ENCODE measurements around the gene KIF14. TPM values are rescaled to one million over a fixed set of nuclear protein-coding genes. Genes with fewer than 3 reads are reported as not detected.

The KIF14 gene
- total RNA-seq, 1 donor from 2014 or later, result 2.0 TPM

- Histone ChIP-seq H3K4me3 (ENCODE audit: low read depth, low read length) (no peak overlapping the region), H3K27me3 (ENCODE audit: control insufficient read depth, insufficient read depth, low read length) (no peaks in the 10 kb centered on the region), H3K36me3 (ENCODE audit: control insufficient read depth, insufficient read depth, low read length) (no peaks in the 10 kb centered on the region)
- DNase-seq (ENCODE audit: low read depth), result no peak
- TF ChIP-seq CTCF (IDR thresholded peaks at IDR 0.05; ENCODE audit: insufficient read depth, low read length, poor library complexity, severe bottlenecking), result no peak
These were observed 115.3 kb downstream of the KIF14 start for GRCh38 chr1:200505257-200505656.

Other genes starting within 250 kb of the KIF14 start
- 25.3 and 27.6 TPM in 2 replicates for gene ZNF281, start 210.7 kb downstream of the KIF14 start, total RNA-seq
- gene DDX59, start 49.2 kb upstream of the KIF14 start, total RNA-seq, result 14.3 and 23.7 TPM in 2 replicates
- gene CAMSAP2, start 118.1 kb upstream of the KIF14 start, total RNA-seq, result 31.9 TPM in 2 replicates